Measurements from ENCODE around the gene AURKA.
"Not testable (repeated sequence)": the region's sequence is repeated elsewhere in the genome, so short reads cannot be mapped to it uniquely, and the experiment has no call there.

Gene AURKA

GRCh38 chr20:56353356-56353755 is 38.7 kb downstream of the AURKA start:
- no peak for DNase-seq

- DNase-seq: no peak
Measured at GRCh38 chr20:56352345-56353055, 39.5 kb downstream of the AURKA start.

- no peak for DNase-seq
Measured at GRCh38 chr20:56350842-56351241, 41.2 kb downstream of the AURKA start.

- no peak for DNase-seq
Measured at GRCh38 chr20:56348746-56349145, 43.3 kb downstream of the AURKA start.

- DNase-seq: no peak
Measured at GRCh38 chr20:56348305-56348693, 43.7 kb downstream of the AURKA start.

- DNase-seq: no peak
Measured at GRCh38 chr20:56347628-56348304, 44.2 kb downstream of the AURKA start.

GRCh38 chr20:56345911-56346310 is 46.1 kb downstream of the AURKA start:
- DNase-seq: no peak

GRCh38 chr20:56343861-56344381 is 48.1 kb downstream of the AURKA start:
- peak; percentile 37 for DNase-seq

- DNase-seq: no peak
Measured at GRCh38 chr20:56342783-56343182, 49.2 kb downstream of the AURKA start.

GRCh38 chr20:56336709-56337108 is 55.3 kb downstream of the AURKA start:
- not testable (repeated sequence) for DNase-seq

GRCh38 chr20:56328861-56329260 is 63.2 kb downstream of the AURKA start:
- no peak for DNase-seq

- DNase-seq: no peak
Measured at GRCh38 chr20:56324806-56325205, 67.2 kb downstream of the AURKA start.

GRCh38 chr20:56323656-56324055 is 68.4 kb downstream of the AURKA start:
- no peak for DNase-seq

- DNase-seq: no peak
Measured at GRCh38 chr20:56323206-56323605, 68.8 kb downstream of the AURKA start.

GRCh38 chr20:56322681-56323080 is 69.3 kb downstream of the AURKA start:
- no peak for DNase-seq
